ENCODE measurements around the gene SEMA3F.
"Not testable (repeated sequence)": the region's sequence is repeated elsewhere in the genome, so short reads cannot be mapped to it uniquely, and the experiment has no call there.

Gene SEMA3F

GRCh38 chr3:50227390-50228183 lies 72.5 kb downstream of the SEMA3F start:
- H2BK5ac ChIP-seq (ENCODE audit: low read depth, low read length, poor library complexity, severe bottlenecking), result no peak overlapping the region
- peak overlapping the region; percentile 93 for H4K8ac ChIP-seq (ENCODE audit: low read length)
- no peaks in the 10 kb centered on the region for H3K36me3 ChIP-seq (ENCODE audit: control insufficient read depth in 1 of 2, insufficient read depth in 2 of 2, low read depth in 1 of 2, low read length in 2 of 2)
- H2BK120ac ChIP-seq (ENCODE audit: low read depth, low read length), result peak overlapping the region; percentile 57
- H3K18ac ChIP-seq (ENCODE audit: low read depth in 1 of 2, low read length in 2 of 2), result peak overlapping the region; percentile 74 to 97
- WGBS, result under 1% methylated on average over 51 of the region's 51 CpGs
- H3K27me3 ChIP-seq (ENCODE audit: control insufficient read depth in 1 of 2, insufficient read depth in 1 of 2, low read length in 2 of 2), result peaks cover 4 to 18% of the 10 kb centered on the region in 2 experiments
- peak overlapping the region; percentile 46 to 69 for H2BK12ac ChIP-seq (ENCODE audit: low read length in 2 of 2)
- H3K4me2 ChIP-seq (ENCODE audit: low read length, poor library complexity, severe bottlenecking), result peak overlapping the region; percentile 90
- peak overlapping the region in 1 of 2 experiments; percentile 58 for H3K14ac ChIP-seq (ENCODE audit: low read length in 2 of 2)
- peak overlapping the region; percentile 84 to 89 for H3K4ac ChIP-seq (ENCODE audit: low read depth in 1 of 2, low read length in 2 of 2)
- peak overlapping the region; percentile 28 for H2AK5ac ChIP-seq (ENCODE audit: low read length, severe bottlenecking)
- H3K4me3 ChIP-seq (ENCODE audit: insufficient read depth in 1 of 2, low read depth in 1 of 2, low read length in 2 of 2), result peak overlapping the region; percentile 64 to 95
- peaks cover 15% of the 10 kb centered on the region for H3K4me1 ChIP-seq (ENCODE audit: control insufficient read depth, insufficient read depth, low read depth, low read length)
- peak overlapping the region; percentile 85 for H4K91ac ChIP-seq (ENCODE audit: low read length)
- H3K23ac ChIP-seq (ENCODE audit: low read length in 2 of 2), result peak overlapping the region in 1 of 2 experiments; percentile 3
- peak overlapping the region; percentile 95 for H2BK15ac ChIP-seq (ENCODE audit: low read depth, poor library complexity, severe bottlenecking)
- peak overlapping the region; percentile 90 for H2AFZ ChIP-seq (ENCODE audit: low read depth, low read length)
- no peaks in the 10 kb centered on the region for H3K9me3 ChIP-seq (ENCODE audit: control insufficient read depth, low read length)
- peaks cover 3% of the 10 kb centered on the region for H3K79me1 ChIP-seq (replicated peaks; ENCODE audit: low read length, poor library complexity, severe bottlenecking)
- DNase-seq, result peak; percentile 87
- peak overlapping the region; percentile 76 for H3K27ac ChIP-seq (ENCODE audit: low read length, poor library complexity, severe bottlenecking)
- peak overlapping the region; percentile 89 for H3K9ac ChIP-seq (ENCODE audit: low read length)

DNA sequence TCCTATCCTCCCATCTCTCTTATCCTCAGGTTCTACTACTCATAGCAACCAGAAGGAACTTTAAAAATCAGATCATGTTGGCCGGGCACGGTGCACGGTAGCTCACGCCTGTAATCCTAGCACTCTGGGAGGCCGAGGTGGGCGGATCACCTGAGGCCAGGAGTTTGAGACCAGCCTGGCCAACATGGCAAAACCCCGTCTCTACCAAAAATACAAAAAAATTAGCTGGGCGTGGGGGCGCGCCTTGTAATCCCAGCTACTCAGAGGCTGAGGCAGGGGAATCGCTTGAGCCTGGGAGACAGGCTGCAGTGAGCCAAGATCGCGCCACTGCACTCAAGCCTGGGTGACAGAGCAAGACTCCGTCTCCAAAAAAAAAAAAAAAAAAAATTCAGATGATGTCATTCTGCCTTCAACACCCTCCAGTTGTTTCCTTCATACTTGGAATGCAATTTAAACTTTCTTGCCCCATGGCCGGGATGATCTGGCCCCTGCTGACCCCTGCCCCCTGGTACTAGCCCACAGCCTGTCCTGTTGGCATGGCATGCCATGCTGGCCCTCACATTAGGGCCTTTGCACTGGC lies 73.2 kb downstream of the SEMA3F start:
- H4K8ac ChIP-seq (ENCODE audit: low read length), result peak overlapping the region; percentile 92
- H2BK12ac ChIP-seq (ENCODE audit: low read length in 2 of 2); H2AFZ ChIP-seq (ENCODE audit: low read depth, low read length); H3K23ac ChIP-seq (ENCODE audit: low read length in 2 of 2); H3K9me3 ChIP-seq (ENCODE audit: control insufficient read depth, low read length); H3K14ac ChIP-seq (ENCODE audit: low read length in 2 of 2); H2AK5ac ChIP-seq (ENCODE audit: low read length, severe bottlenecking); H2BK5ac ChIP-seq (ENCODE audit: low read depth, low read length, poor library complexity, severe bottlenecking); H4K91ac ChIP-seq (ENCODE audit: low read length); H2BK120ac ChIP-seq (ENCODE audit: low read depth, low read length); H3K79me1 ChIP-seq (replicated peaks; ENCODE audit: low read length, poor library complexity, severe bottlenecking); DNase-seq; H3K36me3 ChIP-seq (ENCODE audit: control insufficient read depth in 1 of 2, insufficient read depth in 2 of 2, low read depth in 1 of 2, low read length in 2 of 2): not testable (repeated sequence)
- peak overlapping the region in 1 of 2 experiments; percentile 59 for H3K4ac ChIP-seq (ENCODE audit: low read depth in 1 of 2, low read length in 2 of 2)
- peak overlapping the region; percentile 3 for H2BK15ac ChIP-seq (ENCODE audit: low read depth, poor library complexity, severe bottlenecking)
- WGBS, result 51% methylated on average over 15 of the region's 15 CpGs
- H3K18ac ChIP-seq (ENCODE audit: low read depth in 1 of 2, low read length in 2 of 2), result peak overlapping the region in 1 of 2 experiments; percentile 19
- peak overlapping the region; percentile 89 for H3K9ac ChIP-seq (ENCODE audit: low read length)
- peak overlapping the region in 1 of 2 experiments; percentile 95 for H3K4me3 ChIP-seq (ENCODE audit: insufficient read depth in 1 of 2, low read depth in 1 of 2, low read length in 2 of 2)
- H3K4me1 ChIP-seq (ENCODE audit: control insufficient read depth, insufficient read depth, low read depth, low read length), result peaks cover 15% of the 10 kb centered on the region
- H3K27ac ChIP-seq (ENCODE audit: low read length, poor library complexity, severe bottlenecking), result peak overlapping the region; percentile 7
- H3K4me2 ChIP-seq (ENCODE audit: low read length, poor library complexity, severe bottlenecking), result peak overlapping the region; percentile 85
- H3K27me3 ChIP-seq (ENCODE audit: control insufficient read depth in 1 of 2, insufficient read depth in 1 of 2, low read length in 2 of 2), result peaks cover 4 to 15% of the 10 kb centered on the region in 2 experiments

DNA sequence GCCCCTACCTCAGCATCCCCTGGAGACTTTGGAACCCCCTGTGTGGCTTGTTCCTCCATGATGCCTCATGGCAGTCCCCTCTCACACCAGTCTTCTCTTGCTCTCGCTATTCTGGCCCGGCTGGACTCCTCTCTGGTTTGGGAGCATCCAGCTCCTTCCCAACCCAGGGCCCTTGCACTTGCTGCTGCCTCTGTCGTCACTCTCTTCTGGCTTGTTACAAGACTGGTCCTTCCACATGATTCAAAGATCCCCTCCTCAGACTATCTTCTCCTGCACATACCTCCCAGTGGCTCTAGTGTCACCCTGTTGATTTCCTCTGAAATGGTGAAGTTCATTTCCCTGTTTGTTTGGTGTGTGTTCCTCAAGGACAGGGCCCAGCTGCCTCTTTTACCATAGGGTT lies 74.4 kb downstream of the SEMA3F start:
- Histone ChIP-seq H2BK12ac (ENCODE audit: low read length in 2 of 2) (no peak overlapping the region), H3K9ac (ENCODE audit: low read length) (no peak overlapping the region), H2BK120ac (ENCODE audit: low read depth, low read length) (no peak overlapping the region), H3K9me3 (ENCODE audit: control insufficient read depth, low read length) (no peaks in the 10 kb centered on the region), H3K27me3 (ENCODE audit: control insufficient read depth in 1 of 2, insufficient read depth in 1 of 2, low read length in 2 of 2) (peaks cover 3 to 5% of the 10 kb centered on the region in 2 experiments), H4K91ac (ENCODE audit: low read length) (no peak overlapping the region), H3K4me2 (ENCODE audit: low read length, poor library complexity, severe bottlenecking) (no peak overlapping the region), H3K4me3 (ENCODE audit: insufficient read depth in 1 of 2, low read depth in 1 of 2, low read length in 2 of 2) (no peak overlapping the region), H2BK15ac (ENCODE audit: low read depth, poor library complexity, severe bottlenecking) (no peak overlapping the region), H3K27ac (ENCODE audit: low read length, poor library complexity, severe bottlenecking) (no peak overlapping the region), H4K8ac (ENCODE audit: low read length) (no peak overlapping the region), H3K18ac (ENCODE audit: low read depth in 1 of 2, low read length in 2 of 2) (no peak overlapping the region), H2BK5ac (ENCODE audit: low read depth, low read length, poor library complexity, severe bottlenecking) (no peak overlapping the region), H3K14ac (ENCODE audit: low read length in 2 of 2) (no peak overlapping the region), H2AFZ (ENCODE audit: low read depth, low read length) (no peak overlapping the region), H3K4ac (ENCODE audit: low read depth in 1 of 2, low read length in 2 of 2) (no peak overlapping the region), H3K79me1 (replicated peaks; ENCODE audit: low read length, poor library complexity, severe bottlenecking) (peaks cover 3% of the 10 kb centered on the region), H3K4me1 (ENCODE audit: control insufficient read depth, insufficient read depth, low read depth, low read length) (peaks cover 15% of the 10 kb centered on the region), H3K36me3 (ENCODE audit: control insufficient read depth in 1 of 2, insufficient read depth in 2 of 2, low read depth in 1 of 2, low read length in 2 of 2) (no peaks in the 10 kb centered on the region), H2AK5ac (ENCODE audit: low read length, severe bottlenecking) (peak overlapping the region; percentile 14), H3K23ac (ENCODE audit: low read length in 2 of 2) (no peak overlapping the region)
- 96% methylated on average over 3 of the region's 3 CpGs for WGBS
- no peak for DNase-seq

GRCh38 chr3:50230104-50230793 lies 75.1 kb downstream of the SEMA3F start:
- 93% methylated on average over 8 of the region's 8 CpGs for WGBS
- peaks cover 21% of the 10 kb centered on the region for H3K4me1 ChIP-seq (ENCODE audit: control insufficient read depth, insufficient read depth, low read depth, low read length)
- H2BK120ac ChIP-seq (ENCODE audit: low read depth, low read length), result no peak overlapping the region
- peaks cover 8% of the 10 kb centered on the region for H3K79me1 ChIP-seq (replicated peaks; ENCODE audit: low read length, poor library complexity, severe bottlenecking)
- no peaks in the 10 kb centered on the region for H3K36me3 ChIP-seq (ENCODE audit: control insufficient read depth in 1 of 2, insufficient read depth in 2 of 2, low read depth in 1 of 2, low read length in 2 of 2)
- no peak overlapping the region for H2AK5ac ChIP-seq (ENCODE audit: low read length, severe bottlenecking)
- no peak overlapping the region for H3K9ac ChIP-seq (ENCODE audit: low read length)
- no peak overlapping the region for H3K4me2 ChIP-seq (ENCODE audit: low read length, poor library complexity, severe bottlenecking)
- no peak overlapping the region for H4K91ac ChIP-seq (ENCODE audit: low read length)
- no peaks in the 10 kb centered on the region for H3K9me3 ChIP-seq (ENCODE audit: control insufficient read depth, low read length)
- H2AFZ ChIP-seq (ENCODE audit: low read depth, low read length), result no peak overlapping the region
- peak overlapping the region in 1 of 2 experiments; percentile 6 for H2BK12ac ChIP-seq (ENCODE audit: low read length in 2 of 2)
- H3K4me3 ChIP-seq (ENCODE audit: insufficient read depth in 1 of 2, low read depth in 1 of 2, low read length in 2 of 2), result no peak overlapping the region
- no peak overlapping the region for H2BK5ac ChIP-seq (ENCODE audit: low read depth, low read length, poor library complexity, severe bottlenecking)
- H3K27ac ChIP-seq (ENCODE audit: low read length, poor library complexity, severe bottlenecking), result no peak overlapping the region
- no peak overlapping the region for H3K14ac ChIP-seq (ENCODE audit: low read length in 2 of 2)
- no peak overlapping the region for H2BK15ac ChIP-seq (ENCODE audit: low read depth, poor library complexity, severe bottlenecking)
- H3K27me3 ChIP-seq (ENCODE audit: control insufficient read depth in 1 of 2, insufficient read depth in 1 of 2, low read length in 2 of 2), result no peaks in the 10 kb centered on the region
- H4K8ac ChIP-seq (ENCODE audit: low read length), result no peak overlapping the region
- H3K4ac ChIP-seq (ENCODE audit: low read depth in 1 of 2, low read length in 2 of 2), result no peak overlapping the region
- no peak overlapping the region for H3K23ac ChIP-seq (ENCODE audit: low read length in 2 of 2)
- no peak for DNase-seq
- H3K18ac ChIP-seq (ENCODE audit: low read depth in 1 of 2, low read length in 2 of 2), result no peak overlapping the region
